Adrenal gland (tissue), 12 donors: ENCODE data around the gene WDR74. TPM values are rescaled to one million over a fixed set of nuclear protein-coding genes. Genes with fewer than 3 reads are reported as not detected.
A peak's percentile ranks its signal among the peaks of the same experiment; 100 is the strongest.
"Not testable (repeated sequence)": the region's sequence is repeated elsewhere in the genome, so short reads cannot be mapped to it uniquely, and the experiment has no call there.

Experiments
- DNase-seq, 7 donors: peaks; one replicate each; pipeline ENCODE4 v3.0.0-alpha.2; 2019 to 2020
- H3K27ac ChIP-seq, 5 donors: fragments of 200-600 bp; sonication (generic) in 4 of 5; 1 replicate in 3 of 5; 2 replicates in 2 of 5; pipeline versions ENCODE4 v1.5.1 to v1.8.0; 2016 to 2020; ENCODE audit warnings: mild to moderate bottlenecking in 1 of 5
- H3K27me3 ChIP-seq: fragments of 200-600 bp; 2 replicates; pipeline ENCODE4 v1.8.0; 2021
- H3K36me3 ChIP-seq, 2 donors: fragments of 200-600 bp; replicated peaks in 1 of 2; 1 replicate in 1 of 2; 2 replicates in 1 of 2; pipeline versions ENCODE4 v1.5.1 to v1.8.0; 2018 to 2022
- H3K4me1 ChIP-seq, 2 donors: fragments of 200-600 bp; replicated peaks in 1 of 2; 1 replicate in 1 of 2; 2 replicates in 1 of 2; pipeline versions ENCODE4 v1.5.1 to v1.8.0; 2018 to 2021
- H3K4me3 ChIP-seq, 4 donors: fragments of 200-600 bp; sonication (generic) in 3 of 4; one replicate each; pipeline ENCODE4 v1.5.1; 2016 to 2018
- H3K9me3 ChIP-seq, 3 donors: fragments of 200-600 bp; sonication (generic) in 1 of 3; replicated peaks in 1 of 3; 1 replicate in 2 of 3; 2 replicates in 1 of 3; pipeline versions ENCODE4 v1.5.1 to v1.8.0; 2016 to 2021
- POLR2A ChIP-seq, 2 donors: fragments of 450-650 bp; IDR thresholded peaks; one replicate each; pipeline ENCODE4 v1.6.1; 2017; ENCODE audit warnings: antibody characterized with exemption in 2 of 2, mild to moderate bottlenecking in 2 of 2, moderate library complexity in 1 of 2
- WGBS, 4 donors: extraction: QIAGEN DNeasy Blood & Tissue Kit in 2 of 4; methylation state at CpG; one replicate each; pipeline versions ENCODE4 v1.1.5 to v1.1.7; 2013 to 2017; 5-methylcytosine and 5-hydroxymethylcytosine counted together
- intact Hi-C, 2 donors: fragments of 100-400 bp; cut with DNase I; formaldehyde crosslinking; loops; one replicate each; pipeline versions ENCODE4 v1.14.1 to v1.15.0; 2022 to 2023
- polyA plus RNA-seq, 3 donors: library from polyadenylated mRNA; stranded (reverse); fragments of 200-250 nt in 2 of 3; fragments of 350-450 nt in 1 of 3; fragmentation: Illumina TruSeq in 1 of 3; extraction: RNeasy Lipid Tissue Mini Kit (QIAGEN cat#74804) in 1 of 3; gene quantifications; one replicate each; pipeline ENCODE4 v1.2.3, GENCODE V29; 2013 to 2014
- total RNA-seq, 9 donors: library from RNA; depleted of rRNA in 4 of 9; stranded (reverse); fragments of >200 nt in 4 of 9; fragments of 120-200 nt in 1 of 9; fragmentation: NEBNext Ultra II Directional in 1 of 9; extraction: Animal tissue kit (Norgen Biotek cat#: 25700) in 1 of 9; gene quantifications; one replicate each; pipeline versions ENCODE4 v1.1.0 to v1.2.4, GENCODE V29; 2013 to 2023
- TF ChIP-seq, protein P1 (sequence below), 6 experiments: fragments of 450-650 bp in 4 of 6; fragments of 200-600 bp in 2 of 6; sonication (generic) in 1 of 6; IDR thresholded peaks; 1 replicate in 5 of 6; 2 replicates in 1 of 6; pipeline versions ENCODE4 v1.5.1 to v1.8.0; 2016 to 2021; ENCODE audit warnings: antibody characterized with exemption in 6 of 6, mild to moderate bottlenecking in 2 of 6, moderate library complexity in 1 of 6
- donor health status: healthy with polysubstance abuse.
- donor health status: Bipolar disorder and iron deficiency.
- donor health status: DM: yes; HTN: yes; CAD: no.
- donor health status: DM: no; HTN: no; CAD: no.
- donor health status: DM: no; HTN: no; CAD: no.
- donor health status: DM: yes; HTN: yes; CAD: no.

The WDR74 gene
- total and polyA plus RNA-seq, 12 donors: 21.7 to 119 (median 39.4) TPM

DNA sequence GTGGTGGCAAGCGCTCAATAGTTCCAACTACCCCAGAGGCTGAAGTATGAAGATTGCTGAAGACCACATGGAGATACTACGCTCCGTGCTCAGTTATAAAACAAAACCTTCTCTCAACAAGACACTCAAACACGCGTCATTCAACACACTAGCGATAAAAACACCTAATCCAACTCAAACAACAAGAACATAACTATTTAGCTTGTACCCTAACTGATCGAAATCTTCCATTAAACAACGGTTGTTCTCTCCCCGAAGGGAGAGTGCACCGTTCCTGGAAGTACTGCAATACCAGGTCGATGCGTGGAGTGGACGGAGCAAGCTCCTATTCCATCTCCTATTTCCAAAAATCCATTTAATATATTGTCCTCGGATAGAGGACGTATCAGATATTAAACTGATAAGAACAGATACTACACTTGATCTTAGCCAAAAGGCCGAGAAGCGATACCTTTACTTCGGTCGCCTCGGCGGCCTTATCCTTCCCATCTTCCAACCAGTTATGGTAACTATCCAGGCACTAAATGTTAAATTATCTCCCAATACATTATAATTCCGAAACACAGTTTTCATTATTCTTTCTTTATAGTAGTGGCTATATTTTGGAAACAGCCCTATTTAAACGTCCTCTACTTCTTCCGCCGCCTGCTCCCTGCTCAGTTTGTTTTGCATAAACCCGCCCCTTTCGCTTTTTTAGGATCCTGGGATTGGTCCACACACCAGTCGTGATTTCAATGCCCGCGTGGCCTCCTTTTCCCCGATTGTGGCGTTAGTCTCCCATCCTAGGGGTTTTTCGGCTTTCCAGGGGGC, 2.2 kb upstream of the WDR74 start:
- intact Hi-C loops: no loop called here
- Histone ChIP-seq H3K27me3 (no peaks in the 10 kb centered on the region), H3K4me1 (peaks cover 12 to 18% of the 10 kb centered on the region in 2 donors), H3K36me3 (peaks cover 0 to 7% of the 10 kb centered on the region in 2 donors), H3K4me3 (peak overlapping the region in 2 of 4 donors; percentile 23 to 81), H3K9me3 (no peaks in the 10 kb centered on the region), H3K27ac (peak overlapping the region; percentile 91 to 99 (median 98))
- DNase-seq: peak; percentile 86 to 97 (median 92)
- peak; percentile 100 for TF ChIP-seq POLR2A (IDR thresholded peaks at IDR 0.05)
- TF ChIP-seq, protein P1, sequence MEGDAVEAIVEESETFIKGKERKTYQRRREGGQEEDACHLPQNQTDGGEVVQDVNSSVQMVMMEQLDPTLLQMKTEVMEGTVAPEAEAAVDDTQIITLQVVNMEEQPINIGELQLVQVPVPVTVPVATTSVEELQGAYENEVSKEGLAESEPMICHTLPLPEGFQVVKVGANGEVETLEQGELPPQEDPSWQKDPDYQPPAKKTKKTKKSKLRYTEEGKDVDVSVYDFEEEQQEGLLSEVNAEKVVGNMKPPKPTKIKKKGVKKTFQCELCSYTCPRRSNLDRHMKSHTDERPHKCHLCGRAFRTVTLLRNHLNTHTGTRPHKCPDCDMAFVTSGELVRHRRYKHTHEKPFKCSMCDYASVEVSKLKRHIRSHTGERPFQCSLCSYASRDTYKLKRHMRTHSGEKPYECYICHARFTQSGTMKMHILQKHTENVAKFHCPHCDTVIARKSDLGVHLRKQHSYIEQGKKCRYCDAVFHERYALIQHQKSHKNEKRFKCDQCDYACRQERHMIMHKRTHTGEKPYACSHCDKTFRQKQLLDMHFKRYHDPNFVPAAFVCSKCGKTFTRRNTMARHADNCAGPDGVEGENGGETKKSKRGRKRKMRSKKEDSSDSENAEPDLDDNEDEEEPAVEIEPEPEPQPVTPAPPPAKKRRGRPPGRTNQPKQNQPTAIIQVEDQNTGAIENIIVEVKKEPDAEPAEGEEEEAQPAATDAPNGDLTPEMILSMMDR (IDR thresholded peaks at IDR 0.05): peak in 3 of 6 experiments; percentile 23 to 38 (median 28)
- WGBS, 4 donors: 0 to 1% (median 0%) methylated on average over 33 of the region's 33 CpGs

DNA sequence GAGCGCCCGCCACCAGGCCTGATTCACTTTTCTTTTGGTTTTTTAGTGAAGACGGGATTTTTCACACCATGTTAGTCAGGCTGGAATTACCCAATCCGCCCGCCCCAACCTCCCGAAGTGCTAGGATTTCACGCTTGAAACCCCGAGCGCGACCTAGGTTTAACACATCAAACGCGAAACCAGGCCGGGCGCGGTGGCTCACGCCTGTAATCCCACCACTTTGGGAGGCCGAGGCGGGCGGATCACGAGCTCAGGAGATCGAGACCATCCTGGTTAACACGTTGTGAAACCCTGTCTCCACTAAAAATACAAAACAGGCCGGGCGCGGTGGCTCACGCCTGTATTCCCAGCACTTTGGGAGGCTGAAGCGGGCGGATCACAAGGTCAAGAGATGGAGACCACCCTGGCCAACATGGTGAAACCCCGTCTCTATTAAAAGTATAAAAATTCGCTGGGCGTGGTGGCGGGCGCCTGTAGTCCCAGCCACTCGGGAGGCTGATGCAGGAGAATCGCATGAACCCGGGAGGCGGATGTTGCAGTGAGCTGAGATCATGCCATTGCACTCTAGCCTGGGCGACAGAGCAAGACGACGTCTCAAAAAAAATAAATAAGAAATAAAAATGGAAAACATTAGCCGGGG, 1.5 kb upstream of the WDR74 start:
- peak; percentile 52 to 91 (median 71) for DNase-seq
- H3K27me3 ChIP-seq, intact Hi-C loops, H3K9me3 ChIP-seq: not testable (repeated sequence)
- H3K27ac ChIP-seq: peak overlapping the region; percentile 91 to 99 (median 98)
- peaks cover 0 to 14% of the 10 kb centered on the region in 2 donors for H3K36me3 ChIP-seq
- 1% methylated on average over 33 to 41 of the region's 41 CpGs for WGBS, 4 donors
- H3K4me1 ChIP-seq: peaks cover 12 to 18% of the 10 kb centered on the region in 2 donors
- H3K4me3 ChIP-seq: peak overlapping the region in 3 of 4 donors; percentile 22 to 81 (median 66)

GRCh38 chr11:62835336-62835735, 4.1 kb downstream of the WDR74 start:
- H3K4me3 ChIP-seq: no peak overlapping the region
- H3K27me3 ChIP-seq: no peaks in the 10 kb centered on the region
- H3K4me1 ChIP-seq: peaks cover 17 to 30% of the 10 kb centered on the region in 2 donors
- H3K9me3 ChIP-seq: no peaks in the 10 kb centered on the region
- no peak overlapping the region for H3K27ac ChIP-seq
- H3K36me3 ChIP-seq: peaks cover 0 to 36% of the 10 kb centered on the region in 2 donors
- intact Hi-C loops: no loop called here
- 79 to 83% (median 80%) methylated on average over 3 to 8 of the region's 8 CpGs for WGBS, 4 donors
- TF ChIP-seq, protein P1 (IDR thresholded peaks at IDR 0.05): no peak
- TF ChIP-seq POLR2A (IDR thresholded peaks at IDR 0.05): no peak
- DNase-seq: no peak

DNA sequence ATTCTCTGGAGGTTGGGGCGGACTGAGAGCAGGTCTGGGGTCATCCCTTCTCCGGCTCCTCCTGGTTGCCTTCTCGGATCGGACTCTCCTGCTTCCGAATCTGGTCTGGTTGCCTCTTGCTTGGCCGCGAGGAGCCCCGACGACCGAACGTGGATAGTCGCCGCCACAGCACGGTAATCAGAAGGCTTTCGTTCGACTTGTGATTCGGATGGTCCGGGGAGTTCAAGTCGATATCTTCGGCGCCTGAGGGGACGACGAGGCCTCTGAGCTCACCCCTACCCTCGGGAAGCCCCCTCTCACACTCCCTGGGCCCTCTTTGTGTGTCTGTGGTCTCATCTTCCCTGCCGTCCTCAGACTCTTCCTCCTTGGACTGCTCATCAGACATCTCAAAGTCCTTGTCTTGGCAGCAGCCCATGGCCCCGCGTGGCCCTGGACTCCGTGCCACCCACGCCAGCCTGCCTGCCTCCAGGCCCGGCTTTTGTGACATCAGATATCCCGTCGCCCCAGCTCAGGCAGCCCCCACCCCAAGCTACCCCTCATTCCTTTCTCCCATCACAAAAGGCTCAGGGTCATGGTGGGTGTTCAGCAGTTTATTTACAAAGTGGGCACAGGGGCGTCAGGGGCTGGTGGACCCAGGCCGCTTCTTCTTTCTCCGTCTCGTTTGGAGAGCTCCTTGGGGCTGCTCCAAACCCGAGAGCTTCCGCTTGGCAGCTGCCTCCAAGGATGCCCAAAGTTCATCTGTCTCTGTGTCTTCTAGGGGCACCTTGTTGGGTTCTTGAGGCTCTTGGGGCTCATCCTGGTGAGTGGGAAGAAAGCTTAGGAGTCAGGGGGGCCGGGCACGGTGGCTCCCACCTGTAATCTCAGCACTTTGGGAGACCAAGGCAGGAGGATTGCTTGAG, 6.8 kb downstream of the WDR74 start, which contains the start of gene TEX54:
TEX54 (minus strand) TSS at position 506 of the 899 bp plus-strand sequence.
- Histone ChIP-seq H3K36me3 (peaks cover 0 to 48% of the 10 kb centered on the region in 2 donors), H3K9me3 (no peaks in the 10 kb centered on the region), H3K27me3 (no peaks in the 10 kb centered on the region), H3K4me3 (peak within 1 kb of the TSS; percentile 5 to 93 (median 88)), H3K4me1 (peaks cover 14 to 23% of the 10 kb centered on the region in 2 donors), H3K27ac (peak within 1 kb of the TSS; percentile 83 to 98 (median 96))
- 8 to 13% (median 9%) methylated on average over 25 to 40 of the region's 40 CpGs for WGBS, 4 donors
- TF ChIP-seq, protein P1 (IDR thresholded peaks at IDR 0.05): no peak
- TF ChIP-seq POLR2A (IDR thresholded peaks at IDR 0.05): no peak
- intact Hi-C loops: no loop called here
- DNase-seq: peak; percentile 53 to 84 (median 75)
